ENCODE data around the gene RASSF3. TPM values are rescaled to one million over a fixed set of nuclear protein-coding genes. Genes with fewer than 3 reads are reported as not detected.

The RASSF3 gene
- polyA plus RNA-seq, 1 donor (not counting 4 experiments of a cell fraction or from before 2014, with no cell fraction given): 9.6 TPM

- Histone ChIP-seq H3K79me2 (ENCODE audit: control insufficient read depth, insufficient read depth, low read length) (no peaks in the 10 kb centered on the region), H2AFZ (ENCODE audit: control insufficient read depth, low read length) (no peak overlapping the region), H3K4me2 (ENCODE audit: control insufficient read depth, extremely low read depth, insufficient read depth, low read depth, low read length) (no peak overlapping the region), H4K20me1 (ENCODE audit: control insufficient read depth, extremely low read depth, insufficient read depth, low read length) (no peaks in the 10 kb centered on the region), H3K4me1 (ENCODE audit: control insufficient read depth, extremely low read depth, insufficient read depth, low read length) (no peaks in the 10 kb centered on the region), H3K9me1 (ENCODE audit: control insufficient read depth, extremely low read depth, insufficient read depth, low read length) (no peaks in the 10 kb centered on the region), H3K27me3 (ENCODE audit: control insufficient read depth, extremely low read depth, insufficient read depth, low read length) (peaks cover 4% of the 10 kb centered on the region), H3K4me3 (ENCODE audit: control insufficient read depth in 2 of 3, extremely low read depth in 1 of 3, insufficient read depth in 2 of 3, low read depth in 1 of 3, low read length in 3 of 3) (no peak overlapping the region), H3K36me3 (ENCODE audit: control insufficient read depth in 2 of 2, extremely low read depth in 1 of 2, insufficient read depth in 2 of 2, low read length in 2 of 2) (no peaks in the 10 kb centered on the region), H3K27ac (ENCODE audit: control insufficient read depth, insufficient read depth, low read length) (no peak overlapping the region), H3K9me3 (ENCODE audit: control insufficient read depth, low read depth, low read length) (peaks cover 2% of the 10 kb centered on the region), H3K9ac (ENCODE audit: control insufficient read depth, extremely low read depth, insufficient read depth, low read length) (no peak overlapping the region)
- DNase-seq (ENCODE audit: low read depth, low spot score): no peak
- TF ChIP-seq EZH2 (IDR thresholded peaks at IDR 0.05; ENCODE audit: low read length): no peak
- TF ChIP-seq CTCF (optimal IDR thresholded peaks at IDR 0.05 in 1 of 3, IDR thresholded peaks at IDR 0.05 in 1 of 3, conservative IDR thresholded peaks at IDR 0.05 in 1 of 3; ENCODE audit: extremely low read depth in 1 of 3, insufficient read depth in 2 of 3, low read length in 3 of 3): no peak
- no peak for FAIRE-seq
- dilution Hi-C loops (cut with MboI; ENCODE audit: extremely low pct_ligation_motif_present, low sequenced_read_pairs): no loop called here
Measured at GRCh38 chr12:64568298-64568697, 42.0 kb upstream of the RASSF3 start.

GRCh38 chr12:64569923-64570691 lies 40.2 kb upstream of the RASSF3 start:
- dilution Hi-C loops (cut with MboI; ENCODE audit: extremely low pct_ligation_motif_present, low sequenced_read_pairs): no loop called here
- no peak for FAIRE-seq
- no peak for TF ChIP-seq EZH2 (IDR thresholded peaks at IDR 0.05; ENCODE audit: low read length)
- no peak for TF ChIP-seq CTCF (optimal IDR thresholded peaks at IDR 0.05 in 1 of 3, IDR thresholded peaks at IDR 0.05 in 1 of 3, conservative IDR thresholded peaks at IDR 0.05 in 1 of 3; ENCODE audit: extremely low read depth in 1 of 3, insufficient read depth in 2 of 3, low read length in 3 of 3)

More at GRCh38 chr12:64569923-64570691, 40.2 kb upstream of the RASSF3 start:
- Histone ChIP-seq H4K20me1 (ENCODE audit: control insufficient read depth, extremely low read depth, insufficient read depth, low read length) (no peaks in the 10 kb centered on the region), H3K79me2 (ENCODE audit: control insufficient read depth, insufficient read depth, low read length) (no peaks in the 10 kb centered on the region), H3K36me3 (ENCODE audit: control insufficient read depth in 2 of 2, extremely low read depth in 1 of 2, insufficient read depth in 2 of 2, low read length in 2 of 2) (no peaks in the 10 kb centered on the region), H3K4me2 (ENCODE audit: control insufficient read depth, extremely low read depth, insufficient read depth, low read depth, low read length) (no peak overlapping the region), H3K4me3 (ENCODE audit: control insufficient read depth in 2 of 3, extremely low read depth in 1 of 3, insufficient read depth in 2 of 3, low read depth in 1 of 3, low read length in 3 of 3) (no peak overlapping the region), H3K4me1 (ENCODE audit: control insufficient read depth, extremely low read depth, insufficient read depth, low read length) (no peaks in the 10 kb centered on the region), H3K27me3 (ENCODE audit: control insufficient read depth, extremely low read depth, insufficient read depth, low read length) (peaks cover 4% of the 10 kb centered on the region), H2AFZ (ENCODE audit: control insufficient read depth, low read length) (no peak overlapping the region), H3K27ac (ENCODE audit: control insufficient read depth, insufficient read depth, low read length) (no peak overlapping the region), H3K9me1 (ENCODE audit: control insufficient read depth, extremely low read depth, insufficient read depth, low read length) (no peaks in the 10 kb centered on the region), H3K9ac (ENCODE audit: control insufficient read depth, extremely low read depth, insufficient read depth, low read length) (no peak overlapping the region), H3K9me3 (ENCODE audit: control insufficient read depth, low read depth, low read length) (peaks cover 4% of the 10 kb centered on the region)
- DNase-seq (ENCODE audit: low read depth, low spot score): no peak

Measured in keratinocyte (primary cell).